Measurements from ENCODE around the gene ABCF3.

GRCh38 chr3:184209146-184209923 lies 23.3 kb downstream of the ABCF3 start:
- TF ChIP-seq CTCF (IDR thresholded peaks at IDR 0.05): no peak
- no peak for TF ChIP-seq EP300 (IDR thresholded peaks at IDR 0.05)
- TF ChIP-seq POLR2A (IDR thresholded peaks at IDR 0.05): no peak
- TF ChIP-seq POLR2AphosphoS5 (IDR thresholded peaks at IDR 0.05): no peak

All from gastroesophageal sphincter (tissue), 3 donors.